ENCODE results near the gene CCNL2.

- no peak for TF ChIP-seq CTCF (IDR thresholded peaks at IDR 0.05 in 4 of 5, conservative IDR thresholded peaks at IDR 0.05 in 1 of 5)
- TF ChIP-seq POLR2A (IDR thresholded peaks at IDR 0.05) = no peak
Measured at GRCh38 chr1:1435911-1436629, 36.9 kb upstream of the CCNL2 start.
